K562 (cell line): Measurements from ENCODE around the gene KCND3. TPM values are rescaled to one million over a fixed set of nuclear protein-coding genes. Genes with fewer than 3 reads are reported as not detected.

Experiments used
- ATAC-seq: fragments of 200-7000 bp; cut with Tn5 transposase; 3 replicates; pipeline ENCODE4 v1.9.1; 2020; ENCODE audit warnings: moderate library complexity
- BruUV-seq: library from RNA; stranded (reverse); fragments of 400-500 nt; replicated peaks from 2 replicates; lab custom pipeline; 2021; lab: Mats Ljungman, UMichigan
- CTCF ChIA-PET: fragments of 300-600 bp; formaldehyde crosslinking; extraction: SDS; loops from one replicate; lab custom pipeline; 2021; ENCODE audit warnings: low intra/inter-chr PET ratio; lab: Yijun Ruan, JAX
- POLR2A ChIA-PET: fragments of 300-600, 350-650 bp; sonication (Branson Sonifier 250); formaldehyde crosslinking; extraction: SDS; loops from one replicate; lab custom pipeline; 2021; ENCODE audit warnings: antibody characterized with exemption, inconsistent platforms; lab: Yijun Ruan, JAX
- DNase-seq, 4 experiments: peaks; one replicate each; pipeline versions ENCODE4 v3.0.0 to v3.0.0-alpha.2; 2011 to 2018; ENCODE audit warnings: low spot score in 3 of 4, mixed read lengths in 3 of 4; ENCODE audit errors: extremely low read depth in 1 of 4
- FAIRE-seq: peaks from 2 replicates; lab custom pipeline; 2011; peaks lifted over from hg19 to GRCh38; lab: Jason Lieb, UNC
- H2AFZ ChIP-seq: 2 replicates; pipeline ENCODE4 v1.6.0; 2011; ENCODE audit warnings: low read depth, low read length, control low read depth, inconsistent platforms
- H3K27ac ChIP-seq: fragments of 200-600 bp; 3 replicates; pipeline ENCODE4 v1.8.0; 2011; ENCODE audit warnings: low read depth, mild to moderate bottlenecking, control low read depth, inconsistent platforms, low read length, moderate library complexity, mixed read lengths; ENCODE audit errors: extremely low read depth
- H3K27me3 ChIP-seq, 2 experiments: fragments of 300-600 bp in 1 of 2; 2 replicates in 1 of 2; 3 replicates in 1 of 2; pipeline versions ENCODE4 v1.6.0 to v1.8.0; 2011; ENCODE audit warnings: inconsistent platforms in 2 of 2, low read length in 2 of 2, mild to moderate bottlenecking in 1 of 2, mixed read lengths in 1 of 2, moderate library complexity in 1 of 2; ENCODE audit not compliant: control insufficient read depth in 2 of 2, insufficient read depth in 2 of 2
- H3K36me3 ChIP-seq: fragments of 300-600 bp; 3 replicates; pipeline ENCODE4 v1.8.0; 2011; ENCODE audit warnings: mild to moderate bottlenecking, low read length, inconsistent platforms; ENCODE audit not compliant: control insufficient read depth, insufficient read depth
- H3K4me1 ChIP-seq, 2 experiments: fragments of 200-600 bp in 1 of 2; replicated peaks in 1 of 2; 2 replicates in 1 of 2; 3 replicates in 1 of 2; pipeline versions ENCODE4 v1.5.1 to v1.8.0; 2011; ENCODE audit warnings: inconsistent platforms in 2 of 2, low read length in 2 of 2, mild to moderate bottlenecking in 1 of 2, mixed read lengths in 1 of 2, moderate library complexity in 1 of 2; ENCODE audit not compliant: control insufficient read depth in 2 of 2, insufficient read depth in 2 of 2
- H3K4me2 ChIP-seq: 2 replicates; pipeline ENCODE4 v1.6.1; 2011; ENCODE audit warnings: low read length, control low read depth, inconsistent platforms, mixed read lengths; ENCODE audit not compliant: insufficient read depth
- H3K4me3 ChIP-seq: fragments of 200-600 bp; sonication (generic), shearing (Covaris generic); 2 replicates; pipeline ENCODE4 v1.5.1; 2016; ENCODE audit warnings: control low read depth, inconsistent platforms
- H3K79me2 ChIP-seq: fragments of 200-600 bp; 3 replicates; pipeline ENCODE4 v1.8.0; 2011; ENCODE audit warnings: low read length, inconsistent platforms; ENCODE audit not compliant: control insufficient read depth, insufficient read depth
- H3K9ac ChIP-seq, 2 experiments: 2 replicates each; pipeline versions ENCODE4 v1.6.0 to v1.6.1; 2011; ENCODE audit warnings: low read depth in 2 of 2, low read length in 2 of 2, control low read depth in 1 of 2, inconsistent platforms in 1 of 2, mild to moderate bottlenecking in 1 of 2, mixed read lengths in 1 of 2; ENCODE audit not compliant: insufficient read depth in 1 of 2
- H3K9me1 ChIP-seq: one replicate; pipeline ENCODE4 v1.6.0; 2011; ENCODE audit warnings: inconsistent platforms, mild to moderate bottlenecking, low read length, moderate library complexity; ENCODE audit not compliant: control insufficient read depth, insufficient read depth
- H3K9me3 ChIP-seq: replicated peaks from 2 replicates; pipeline ENCODE4 v1.5.1; 2011; ENCODE audit warnings: low read depth, low read length, inconsistent platforms; ENCODE audit not compliant: control insufficient read depth, insufficient read depth
- H4K20me1 ChIP-seq: replicated peaks from 2 replicates; pipeline ENCODE4 v1.6.1; 2011; ENCODE audit warnings: low read length, inconsistent platforms, mixed read lengths; ENCODE audit not compliant: control insufficient read depth, insufficient read depth
- ARHGAP35 ChIP-seq: fragments of 450-650 bp; IDR thresholded peaks from 2 replicates; pipeline ENCODE4 v1.6.1; 2018; ENCODE audit not compliant: partially characterized antibody
- CBX1 ChIP-seq: sonication (generic); IDR thresholded peaks from 2 replicates; pipeline ENCODE4 v1.6.1; 2016; ENCODE audit warnings: antibody characterized with exemption, low read depth, mild to moderate bottlenecking
- ETV1 ChIP-seq: fragments of 450-650 bp; conservative IDR thresholded peaks from 2 replicates; pipeline ENCODE4 v1.6.1; 2016; ENCODE audit warnings: missing genetic modification characterization, control low read depth, low read depth, missing compliant biosample characterization
- FOXA1 ChIP-seq: fragments of 450-650 bp; IDR thresholded peaks from 2 replicates; pipeline ENCODE4 v1.6.1; 2016; ENCODE audit warnings: mild to moderate bottlenecking, borderline replicate concordance
- FOXJ2 ChIP-seq: fragments of 200-800 bp; sonication (Bioruptor generic); IDR thresholded peaks from 2 replicates; pipeline ENCODE4 v1.6.1; 2016; ENCODE audit warnings: missing genetic modification characterization, missing compliant biosample characterization
- KLF13 ChIP-seq: fragments of 450-650 bp; IDR thresholded peaks from 2 replicates; pipeline ENCODE4 v1.6.1; 2016; ENCODE audit warnings: missing genetic modification characterization, low read depth, mild to moderate bottlenecking, missing compliant biosample characterization, moderate library complexity, borderline replicate concordance
- PTBP1 ChIP-seq: fragments of 200-400 bp; formaldehyde crosslinking; IDR thresholded peaks from 2 replicates; pipeline ENCODE4 v1.6.1; 2017; ENCODE audit warnings: low read depth, low read length
- RCOR1 ChIP-seq, 2 experiments: IDR thresholded peaks; 2 replicates each; pipeline ENCODE4 v1.6.1; 2012; ENCODE audit warnings: low read depth in 2 of 2, low read length in 2 of 2, borderline replicate concordance in 1 of 2, improper control_type of control experiment in 1 of 2
- RHOXF2B ChIP-seq: fragments of 250-450 bp; sonication (Bioruptor Pico); conservative IDR thresholded peaks from 2 replicates; pipeline ENCODE4 v1.5.1; 2021
- SMAD1 ChIP-seq: fragments of 150-350 bp; IDR thresholded peaks from 2 replicates; pipeline ENCODE4 v1.6.1; 2014; ENCODE audit warnings: low read length, low read depth; ENCODE audit not compliant: partially characterized antibody
- ZBTB12 ChIP-seq: fragments of 250-450 bp; sonication (Bioruptor Pico); IDR thresholded peaks from 2 replicates; pipeline ENCODE4 v1.4.0; 2020
- ZNF146 ChIP-seq: IDR thresholded peaks from one replicate; pipeline ENCODE4 v1.6.1; 2018; ENCODE audit warnings: missing compliant biosample characterization; ENCODE audit not compliant: unreplicated experiment
- ZNF583 ChIP-seq: fragments of 250-450 bp; sonication (Bioruptor Pico); IDR thresholded peaks from 2 replicates; pipeline ENCODE4 v1.4.0; 2020
- ZNF589 ChIP-seq: fragments of 200-800 bp; sonication (Bioruptor generic); IDR thresholded peaks from 2 replicates; pipeline ENCODE4 v1.6.1; 2016; ENCODE audit warnings: low read depth, missing genetic modification characterization, missing compliant biosample characterization
- ZNF785 ChIP-seq: fragments of 250-450 bp; sonication (Bioruptor Pico); IDR thresholded peaks from 2 replicates; pipeline ENCODE4 v1.4.0; 2020; ENCODE audit warnings: mild to moderate bottlenecking
- WGBS: fragments of 100-300 bp; shearing (Covaris generic); methylation state at CpG from one replicate; pipeline ENCODE4 v1.1.6; 2016; ENCODE audit warnings: low coverage, mixed read lengths; ENCODE audit not compliant: insufficient coverage; ENCODE audit errors: missing lambda C conversion rate; 5-methylcytosine and 5-hydroxymethylcytosine counted together
- in situ Hi-C: fragments of 300-500 bp; cut with MboI; formaldehyde crosslinking; loops from 4 replicates; pipeline ENCODE4 v1.15.0; 2018; ENCODE audit warnings: inconsistent platforms, mixed read lengths
- intact Hi-C: fragments of 100-400 bp; cut with micrococcal nuclease; formaldehyde crosslinking; loops from 2 replicates; pipeline ENCODE4 v1.14.2; 2022
- polyA plus RNA-seq, 8 experiments: library from polyadenylated mRNA; depleted of rRNA in 4 of 8; stranded (reverse) in 5 of 8; unstranded in 3 of 8; fragments of >200 nt; fragmentation: Nextera tagmentation in 2 of 8; fragmentation: Illumina TruSeq in 1 of 8; extraction: Ambion mirVana in 2 of 8; extraction: Trizol in 1 of 8; gene quantifications; 2 replicates each; pipeline versions ENCODE4 v1.2.1 to v1.2.3, GENCODE V29; 2011 to 2014; ENCODE audit warnings: inconsistent platforms in 1 of 8, missing spikeins in 1 of 8
- total RNA-seq, 7 experiments: library from RNA; depleted of rRNA in 6 of 7; stranded (reverse); fragments of >200 nt in 6 of 7; fragmentation: Illumina TruSeq in 2 of 7; extraction: Trizol in 2 of 7; gene quantifications; 2 replicates each; pipeline versions ENCODE4 v1.2.1 to v1.2.3, GENCODE V29; 2011 to 2021; ENCODE audit warnings: low replicate concordance in 1 of 7

KCND3 gene
- total and polyA plus RNA-seq, 9 of the 15 experiments (the other 6 are each of a cell fraction or from before 2014, with no cell fraction given): not detected

GRCh38 chr1:111967886-111968285 is 21.6 kb downstream of the KCND3 start:
- ChIA-PET POLR2A (interaction anchor here (0.8 kb wide), 1 partner anchor 18 kb away, joined by 3 read pairs; no protein-coding TSS in a partner anchor), CTCF (no interaction called here)
- no peak overlapping the region for H3K4me2 ChIP-seq
- TF ChIP-seq ARHGAP35: no peak
- no peak for TF ChIP-seq ETV1
- no peak for TF ChIP-seq FOXA1
- TF ChIP-seq ZNF146 (CRISPR knock-in tag): no peak
- no peak for TF ChIP-seq ZBTB12 (CRISPR knock-in tag)
- TF ChIP-seq RHOXF2B (CRISPR knock-in tag): no peak
- no peak for TF ChIP-seq RCOR1 (IDR thresholded peaks at IDR 0.05; ENCODE audit: borderline replicate concordance in 1 of 2, low read depth in 2 of 2, low read length in 2 of 2)
- TF ChIP-seq ZNF583 (CRISPR knock-in tag): no peak
- TF ChIP-seq KLF13 (tag): no peak
- TF ChIP-seq PTBP1: no peak
- TF ChIP-seq CBX1: no peak
- no peak for TF ChIP-seq ZNF589
- TF ChIP-seq FOXJ2 (tag): no peak
- TF ChIP-seq SMAD1: no peak
- TF ChIP-seq ZNF785 (CRISPR knock-in tag): no peak
- ATAC-seq (no peak), FAIRE-seq (no peak), DNase-seq (no peak)
- H3K9me3 ChIP-seq: no peaks in the 10 kb centered on the region
- in situ Hi-C loops: no loop called here
- H3K4me1 ChIP-seq: no peaks in the 10 kb centered on the region
- intact Hi-C loops: no loop called here
- no peaks in the 10 kb centered on the region for H3K36me3 ChIP-seq
- no peak overlapping the region for H3K4me3 ChIP-seq
- no peaks in the 10 kb centered on the region; a peak in 1 of 5 replicates for H3K27me3 ChIP-seq
- no TSS peak for BruUV-seq
- no peak overlapping the region for H3K9ac ChIP-seq
- no peaks in the 10 kb centered on the region for H3K79me2 ChIP-seq
- WGBS: 0% methylated on average over 3 of the region's 3 CpGs
- H3K27ac ChIP-seq: no peak overlapping the region
- no peak overlapping the region for H2AFZ ChIP-seq
- 0 out of 2 replicates have a peak, but pooled peaks cover 6% of the 10 kb centered on the region for H4K20me1 ChIP-seq
- no peaks in the 10 kb centered on the region for H3K9me1 ChIP-seq
